Activated T-helper 17 cell treated with anti-CD3 and anti-CD28 coated beads, Interleukin-2, amount 50 U/mL, for 72 hours (primary cell): ENCODE results near the gene ATP12A. TPM values are rescaled to one million over a fixed set of nuclear protein-coding genes. Genes with fewer than 3 reads are reported as not detected.

Experiments
- ATAC-seq: fragments of 150-1000 bp; cut with Tn5 transposase; replicated peaks from 2 replicates; pipeline ENCODE4 v1.10.0; 2021; ENCODE audit warnings: mild to moderate bottlenecking, moderate library complexity
- H3K27ac Mint-ChIP-seq: one replicate; pipeline ENCODE4 v1.8.0; 2022; ENCODE audit warnings: mixed read lengths
- H3K27me3 Mint-ChIP-seq: one replicate; pipeline ENCODE4 v1.8.0; 2022; ENCODE audit warnings: mixed read lengths
- H3K36me3 Mint-ChIP-seq: one replicate; pipeline ENCODE4 v1.8.0; 2022; ENCODE audit warnings: low read depth, mild to moderate bottlenecking, mixed read lengths
- H3K4me1 Mint-ChIP-seq: one replicate; pipeline ENCODE4 v1.8.0; 2022; ENCODE audit warnings: mixed read lengths
- H3K4me3 Mint-ChIP-seq: one replicate; pipeline ENCODE4 v1.8.0; 2022; ENCODE audit warnings: mild to moderate bottlenecking, mixed read lengths
- H3K9me3 Mint-ChIP-seq: one replicate; pipeline ENCODE4 v1.8.0; 2022; ENCODE audit warnings: mixed read lengths
- total RNA-seq, 2 donors: library from RNA; stranded (reverse); gene quantifications; one replicate each; pipeline ENCODE4 v1.2.3, GENCODE V29; 2022

The ATP12A gene
- total RNA-seq, 2 donors from 2014 or later, result 0.13 to 1.5 TPM

DNA sequence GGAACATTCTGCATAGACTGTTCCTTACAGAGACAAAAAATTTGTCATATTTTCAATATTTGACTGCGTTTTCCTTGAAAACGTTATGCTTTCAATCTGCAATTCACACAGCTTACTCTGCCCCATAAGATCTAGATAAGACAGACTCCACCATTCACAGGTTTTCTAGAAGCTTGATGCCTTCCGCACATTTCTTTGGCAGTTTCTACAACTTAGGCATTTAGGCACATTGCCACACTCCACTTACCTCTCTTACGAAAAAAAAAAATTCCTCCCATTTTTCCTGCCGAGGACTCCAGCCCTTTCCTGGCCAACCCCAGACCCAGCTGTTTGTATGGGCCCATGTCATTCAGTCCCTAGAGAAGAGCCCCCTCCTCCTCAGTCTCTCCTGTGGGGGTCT lies 11.2 kb downstream of the ATP12A start:
- H3K27ac Mint-ChIP-seq, result no peak overlapping the region
- peaks cover 9% of the 10 kb centered on the region for H3K4me1 Mint-ChIP-seq
- H3K36me3 Mint-ChIP-seq, result no peaks in the 10 kb centered on the region
- no peaks in the 10 kb centered on the region for H3K9me3 Mint-ChIP-seq
- ATAC-seq, result no peak
- no peak overlapping the region for H3K4me3 Mint-ChIP-seq
- peaks cover 45% of the 10 kb centered on the region for H3K27me3 Mint-ChIP-seq

DNA sequence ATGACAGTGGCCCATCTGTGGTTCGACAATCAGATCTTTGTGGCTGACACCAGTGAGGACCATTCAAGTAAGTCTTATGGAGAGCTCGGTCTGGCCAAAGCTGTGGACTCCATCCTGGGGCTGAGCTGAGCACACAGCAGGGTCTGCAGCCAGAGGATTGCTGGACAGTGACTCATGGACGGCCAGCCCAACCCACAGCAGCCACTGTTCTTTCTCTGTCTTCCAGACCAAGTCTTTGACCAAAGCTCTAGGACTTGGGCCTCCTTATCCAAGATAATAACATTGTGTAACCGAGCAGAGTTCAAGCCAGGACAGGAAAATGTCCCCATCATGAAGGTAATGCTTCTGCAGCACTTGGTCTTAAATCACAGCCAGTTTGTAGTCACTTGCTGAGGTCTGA lies 12.4 kb downstream of the ATP12A start:
- H3K36me3 Mint-ChIP-seq, result no peaks in the 10 kb centered on the region
- no peak for ATAC-seq
- H3K27ac Mint-ChIP-seq, result no peak overlapping the region
- H3K9me3 Mint-ChIP-seq, result no peaks in the 10 kb centered on the region
- peaks cover 9% of the 10 kb centered on the region for H3K4me1 Mint-ChIP-seq
- H3K27me3 Mint-ChIP-seq, result peaks cover 43% of the 10 kb centered on the region
- no peak overlapping the region for H3K4me3 Mint-ChIP-seq

GRCh38 chr13:24693862-24694471 lies 13.8 kb downstream of the ATP12A start:
- peaks cover 42% of the 10 kb centered on the region for H3K27me3 Mint-ChIP-seq
- no peaks in the 10 kb centered on the region for H3K36me3 Mint-ChIP-seq
- no peak overlapping the region for H3K27ac Mint-ChIP-seq
- peak; percentile 88 for ATAC-seq
- H3K9me3 Mint-ChIP-seq, result no peaks in the 10 kb centered on the region
- H3K4me1 Mint-ChIP-seq, result peaks cover 9% of the 10 kb centered on the region
- H3K4me3 Mint-ChIP-seq, result peak overlapping the region; percentile 19

- no peaks in the 10 kb centered on the region for H3K9me3 Mint-ChIP-seq
- H3K4me1 Mint-ChIP-seq, result peaks cover 9% of the 10 kb centered on the region
- ATAC-seq, result no peak
- H3K36me3 Mint-ChIP-seq, result no peaks in the 10 kb centered on the region
- peaks cover 45% of the 10 kb centered on the region for H3K27me3 Mint-ChIP-seq
- H3K4me3 Mint-ChIP-seq, result no peak overlapping the region
- H3K27ac Mint-ChIP-seq, result no peak overlapping the region
Measured at GRCh38 chr13:24694907-24695306, 14.7 kb downstream of the ATP12A start.

- H3K27me3 Mint-ChIP-seq, result peaks cover 32% of the 10 kb centered on the region
- H3K27ac Mint-ChIP-seq, result no peak overlapping the region
- H3K4me1 Mint-ChIP-seq, result peaks cover 12% of the 10 kb centered on the region
- H3K36me3 Mint-ChIP-seq, result no peaks in the 10 kb centered on the region
- no peak overlapping the region for H3K4me3 Mint-ChIP-seq
- ATAC-seq, result no peak
- H3K9me3 Mint-ChIP-seq, result no peaks in the 10 kb centered on the region
Measured at GRCh38 chr13:24698686-24699085, 18.5 kb downstream of the ATP12A start.

GRCh38 chr13:24699541-24699940 lies 19.3 kb downstream of the ATP12A start:
- Mint-ChIP-seq H3K27me3 (peaks cover 26% of the 10 kb centered on the region), H3K27ac (no peak overlapping the region), H3K4me1 (peaks cover 6% of the 10 kb centered on the region), H3K36me3 (no peaks in the 10 kb centered on the region), H3K9me3 (no peaks in the 10 kb centered on the region), H3K4me3 (no peak overlapping the region)
- ATAC-seq, result no peak

- H3K27ac Mint-ChIP-seq, result no peak overlapping the region
- H3K4me3 Mint-ChIP-seq, result no peak overlapping the region
- peaks cover 6% of the 10 kb centered on the region for H3K4me1 Mint-ChIP-seq
- peaks cover 26% of the 10 kb centered on the region for H3K27me3 Mint-ChIP-seq
- H3K36me3 Mint-ChIP-seq, result no peaks in the 10 kb centered on the region
- no peaks in the 10 kb centered on the region for H3K9me3 Mint-ChIP-seq
- peak; percentile 90 for ATAC-seq
Measured at GRCh38 chr13:24700539-24700938, 20.3 kb downstream of the ATP12A start.

DNA sequence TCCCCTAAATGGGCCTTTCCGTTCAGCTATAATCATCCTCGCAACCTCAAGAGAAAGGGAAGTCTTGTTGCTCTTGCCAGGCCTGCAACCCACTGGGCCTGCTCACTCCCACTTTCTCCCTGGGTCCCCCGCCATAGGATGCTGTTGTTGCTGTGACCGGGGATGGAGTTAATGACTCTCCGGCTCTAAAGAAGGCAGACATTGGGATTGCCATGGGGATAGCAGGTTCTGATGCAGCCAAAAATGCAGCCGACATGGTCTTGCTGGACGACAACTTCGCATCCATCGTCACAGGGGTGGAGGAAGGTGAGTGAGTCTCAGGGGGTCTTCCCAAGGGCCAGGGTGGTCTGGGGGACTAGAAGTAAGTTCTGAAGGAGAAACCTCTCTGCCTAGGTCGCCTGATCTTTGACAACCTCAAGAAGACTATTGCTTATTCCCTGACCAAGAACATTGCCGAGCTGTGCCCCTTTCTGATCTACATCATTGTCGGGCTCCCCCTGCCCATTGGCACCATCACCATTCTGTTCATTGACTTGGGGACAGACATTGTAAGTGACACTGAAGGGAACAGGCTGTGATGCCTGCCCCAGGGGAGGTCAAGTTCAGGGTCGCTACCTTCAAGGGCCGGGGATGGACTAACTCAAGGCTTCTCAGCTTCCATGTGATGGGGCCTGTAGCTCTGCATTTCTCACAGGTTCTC lies 26.8 kb downstream of the ATP12A start:
- no peaks in the 10 kb centered on the region for H3K27me3 Mint-ChIP-seq
- no peaks in the 10 kb centered on the region for H3K36me3 Mint-ChIP-seq
- H3K4me1 Mint-ChIP-seq, result peaks cover 11% of the 10 kb centered on the region
- ATAC-seq, result no peak
- H3K4me3 Mint-ChIP-seq, result no peak overlapping the region
- H3K9me3 Mint-ChIP-seq, result no peaks in the 10 kb centered on the region
- no peak overlapping the region for H3K27ac Mint-ChIP-seq

DNA sequence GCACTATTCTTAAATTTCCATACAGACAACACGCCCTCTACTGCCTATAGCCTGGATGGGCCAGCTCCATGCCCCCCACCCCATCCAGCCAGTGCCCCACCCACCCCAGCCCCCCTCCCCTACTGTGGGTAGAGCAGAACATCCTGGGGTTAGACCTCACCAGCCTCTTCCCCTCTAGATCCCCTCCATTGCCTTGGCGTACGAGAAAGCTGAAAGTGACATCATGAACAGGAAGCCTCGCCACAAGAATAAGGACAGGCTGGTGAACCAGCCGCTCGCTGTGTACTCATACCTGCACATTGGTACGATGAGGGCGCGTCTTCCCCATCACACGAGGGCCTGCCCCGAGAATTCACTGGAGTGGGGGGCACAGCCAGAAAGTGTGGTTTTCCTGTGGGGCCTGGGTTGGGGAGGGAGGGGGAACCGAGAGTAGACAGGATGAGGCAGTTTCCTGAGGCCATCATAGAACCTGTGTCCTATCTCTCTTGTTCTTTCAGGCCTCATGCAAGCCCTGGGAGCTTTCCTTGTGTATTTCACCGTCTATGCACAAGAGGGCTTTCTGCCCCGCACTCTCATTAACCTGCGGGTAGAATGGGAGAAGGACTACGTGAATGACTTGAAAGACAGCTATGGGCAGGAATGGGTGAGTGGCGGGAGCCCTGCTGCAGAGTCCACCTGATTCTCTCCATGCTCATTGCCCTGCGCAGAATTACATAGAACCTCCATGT lies 29.1 kb downstream of the ATP12A start:
- no peaks in the 10 kb centered on the region for H3K27me3 Mint-ChIP-seq
- H3K4me3 Mint-ChIP-seq, result peak overlapping the region; percentile 50
- peaks cover 11% of the 10 kb centered on the region for H3K4me1 Mint-ChIP-seq
- ATAC-seq, result peak; percentile 98
- H3K9me3 Mint-ChIP-seq, result no peaks in the 10 kb centered on the region
- peak overlapping the region; percentile 56 for H3K27ac Mint-ChIP-seq
- H3K36me3 Mint-ChIP-seq, result no peaks in the 10 kb centered on the region

- no peak for ATAC-seq
- Mint-ChIP-seq H3K36me3 (no peaks in the 10 kb centered on the region), H3K27ac (no peak overlapping the region), H3K9me3 (no peaks in the 10 kb centered on the region), H3K27me3 (peaks cover 3% of the 10 kb centered on the region), H3K4me3 (no peak overlapping the region), H3K4me1 (peaks cover 11% of the 10 kb centered on the region)
Measured at GRCh38 chr13:24713022-24713421, 32.8 kb downstream of the ATP12A start.

DNA sequence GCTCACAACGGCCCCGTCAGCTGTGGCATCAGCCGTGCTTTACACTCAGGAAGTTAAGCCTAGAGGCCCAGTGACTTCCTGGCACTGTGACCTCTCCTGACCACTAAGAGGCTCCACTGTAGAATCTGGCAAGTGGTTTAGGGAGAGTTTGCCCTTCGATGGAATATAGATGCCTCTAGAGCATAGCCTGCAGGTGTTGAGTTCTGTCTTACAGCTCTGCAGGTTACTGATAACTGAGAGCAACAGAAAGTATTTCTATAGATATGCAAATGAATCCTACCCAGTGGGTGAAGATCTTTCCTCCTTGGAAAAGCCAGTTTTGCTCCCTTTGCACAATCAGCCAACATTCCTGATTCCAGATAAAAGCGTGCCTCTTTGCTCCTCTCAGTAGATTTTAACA lies 35.8 kb downstream of the ATP12A start:
- H3K9me3 Mint-ChIP-seq, result no peaks in the 10 kb centered on the region
- no peak overlapping the region for H3K4me3 Mint-ChIP-seq
- H3K27me3 Mint-ChIP-seq, result peaks cover 3% of the 10 kb centered on the region
- H3K4me1 Mint-ChIP-seq, result no peaks in the 10 kb centered on the region
- H3K36me3 Mint-ChIP-seq, result no peaks in the 10 kb centered on the region
- no peak overlapping the region for H3K27ac Mint-ChIP-seq
- ATAC-seq, result no peak

DNA sequence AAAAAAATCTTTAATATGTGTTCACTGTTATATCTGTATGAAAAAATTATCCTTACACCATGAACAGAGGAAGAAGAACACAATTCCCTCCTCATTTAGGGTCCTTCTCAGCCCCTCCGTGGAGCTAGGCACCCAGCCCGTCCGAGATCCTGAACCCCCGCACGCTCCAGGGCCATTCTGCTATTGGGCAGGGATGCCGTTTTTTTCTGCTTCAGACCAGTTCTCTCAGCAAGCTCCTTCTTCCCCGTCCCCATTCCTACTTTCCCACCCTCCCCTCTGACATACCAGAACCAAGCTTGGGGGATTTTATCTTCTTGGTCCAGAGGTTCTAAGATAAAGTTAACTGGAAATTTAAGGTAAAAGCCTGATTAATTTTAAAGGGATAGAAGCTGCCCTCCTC lies 36.2 kb downstream of the ATP12A start:
- Mint-ChIP-seq H3K9me3 (no peaks in the 10 kb centered on the region), H3K27ac (no peak overlapping the region), H3K4me3 (no peak overlapping the region), H3K36me3 (no peaks in the 10 kb centered on the region), H3K27me3 (peaks cover 3% of the 10 kb centered on the region), H3K4me1 (no peaks in the 10 kb centered on the region)
- ATAC-seq, result no peak

- Mint-ChIP-seq H3K36me3 (no peaks in the 10 kb centered on the region), H3K27ac (no peak overlapping the region), H3K9me3 (no peaks in the 10 kb centered on the region), H3K4me3 (no peak overlapping the region), H3K4me1 (no peaks in the 10 kb centered on the region), H3K27me3 (peaks cover 3% of the 10 kb centered on the region)
- no peak for ATAC-seq
Measured at GRCh38 chr13:24717217-24717616, 37.0 kb downstream of the ATP12A start.

GRCh38 chr13:24718192-24718965 lies 38.2 kb downstream of the ATP12A start:
- Mint-ChIP-seq H3K27ac (no peak overlapping the region), H3K27me3 (peaks cover 3% of the 10 kb centered on the region), H3K4me3 (no peak overlapping the region), H3K9me3 (no peaks in the 10 kb centered on the region), H3K36me3 (no peaks in the 10 kb centered on the region), H3K4me1 (no peaks in the 10 kb centered on the region)
- no peak for ATAC-seq
